ENCODE measurements around the gene TAOK3. TPM values are rescaled to one million over a fixed set of nuclear protein-coding genes. Genes with fewer than 3 reads are reported as not detected.
A peak's percentile ranks its signal among the peaks of the same experiment; 100 is the strongest.

The TAOK3 gene
- total and polyA plus RNA-seq, 4 donors, result 6.7 to 28.6 (median 19.5) TPM

GRCh38 chr12:118127867-118128266, 244.8 kb downstream of the TAOK3 start:
- DNase-seq (ENCODE audit: low spot score), result no peak
- Histone ChIP-seq H3K4me1 (ENCODE audit: control insufficient read depth in 4 of 4, insufficient read depth in 4 of 4, low read length in 3 of 4) (peaks cover 19 to 43% (median 33%) of the 10 kb centered on the region in 4 donors), H3K27me3 (ENCODE audit: control insufficient read depth in 4 of 4, insufficient read depth in 4 of 4, low read length in 3 of 4) (no peaks in the 10 kb centered on the region), H3K9ac (ENCODE audit: low read depth in 1 of 2, low read length in 2 of 2) (no peak overlapping the region), H3K36me3 (ENCODE audit: control insufficient read depth in 4 of 4, insufficient read depth in 3 of 4, low read depth in 1 of 4, low read length in 3 of 4) (no peaks in the 10 kb centered on the region), H3K27ac (ENCODE audit: low read depth in 1 of 2, low read length in 2 of 2) (no peak overlapping the region), H3K9me3 (ENCODE audit: control insufficient read depth in 4 of 4, low read length in 3 of 4) (no peaks in the 10 kb centered on the region), H3K4me3 (ENCODE audit: low read depth in 1 of 3, low read length in 3 of 3) (no peak overlapping the region)
- TF ChIP-seq GABPA (IDR thresholded peaks at IDR 0.05 in 1 of 2, conservative IDR thresholded peaks at IDR 0.05 in 1 of 2), result no peak
- TF ChIP-seq TAF1 (conservative IDR thresholded peaks at IDR 0.05), result no peak
- TF ChIP-seq, protein P1, sequence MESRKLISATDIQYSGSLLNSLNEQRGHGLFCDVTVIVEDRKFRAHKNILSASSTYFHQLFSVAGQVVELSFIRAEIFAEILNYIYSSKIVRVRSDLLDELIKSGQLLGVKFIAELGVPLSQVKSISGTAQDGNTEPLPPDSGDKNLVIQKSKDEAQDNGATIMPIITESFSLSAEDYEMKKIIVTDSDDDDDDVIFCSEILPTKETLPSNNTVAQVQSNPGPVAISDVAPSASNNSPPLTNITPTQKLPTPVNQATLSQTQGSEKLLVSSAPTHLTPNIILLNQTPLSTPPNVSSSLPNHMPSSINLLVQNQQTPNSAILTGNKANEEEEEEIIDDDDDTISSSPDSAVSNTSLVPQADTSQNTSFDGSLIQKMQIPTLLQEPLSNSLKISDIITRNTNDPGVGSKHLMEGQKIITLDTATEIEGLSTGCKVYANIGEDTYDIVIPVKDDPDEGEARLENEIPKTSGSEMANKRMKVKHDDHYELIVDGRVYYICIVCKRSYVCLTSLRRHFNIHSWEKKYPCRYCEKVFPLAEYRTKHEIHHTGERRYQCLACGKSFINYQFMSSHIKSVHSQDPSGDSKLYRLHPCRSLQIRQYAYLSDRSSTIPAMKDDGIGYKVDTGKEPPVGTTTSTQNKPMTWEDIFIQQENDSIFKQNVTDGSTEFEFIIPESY (IDR thresholded peaks at IDR 0.05), result no peak
- TF ChIP-seq YY1 (IDR thresholded peaks at IDR 0.05), result no peak
- TF ChIP-seq FOXA2 (IDR thresholded peaks at IDR 0.05), result no peak
- TF ChIP-seq, protein P2, sequence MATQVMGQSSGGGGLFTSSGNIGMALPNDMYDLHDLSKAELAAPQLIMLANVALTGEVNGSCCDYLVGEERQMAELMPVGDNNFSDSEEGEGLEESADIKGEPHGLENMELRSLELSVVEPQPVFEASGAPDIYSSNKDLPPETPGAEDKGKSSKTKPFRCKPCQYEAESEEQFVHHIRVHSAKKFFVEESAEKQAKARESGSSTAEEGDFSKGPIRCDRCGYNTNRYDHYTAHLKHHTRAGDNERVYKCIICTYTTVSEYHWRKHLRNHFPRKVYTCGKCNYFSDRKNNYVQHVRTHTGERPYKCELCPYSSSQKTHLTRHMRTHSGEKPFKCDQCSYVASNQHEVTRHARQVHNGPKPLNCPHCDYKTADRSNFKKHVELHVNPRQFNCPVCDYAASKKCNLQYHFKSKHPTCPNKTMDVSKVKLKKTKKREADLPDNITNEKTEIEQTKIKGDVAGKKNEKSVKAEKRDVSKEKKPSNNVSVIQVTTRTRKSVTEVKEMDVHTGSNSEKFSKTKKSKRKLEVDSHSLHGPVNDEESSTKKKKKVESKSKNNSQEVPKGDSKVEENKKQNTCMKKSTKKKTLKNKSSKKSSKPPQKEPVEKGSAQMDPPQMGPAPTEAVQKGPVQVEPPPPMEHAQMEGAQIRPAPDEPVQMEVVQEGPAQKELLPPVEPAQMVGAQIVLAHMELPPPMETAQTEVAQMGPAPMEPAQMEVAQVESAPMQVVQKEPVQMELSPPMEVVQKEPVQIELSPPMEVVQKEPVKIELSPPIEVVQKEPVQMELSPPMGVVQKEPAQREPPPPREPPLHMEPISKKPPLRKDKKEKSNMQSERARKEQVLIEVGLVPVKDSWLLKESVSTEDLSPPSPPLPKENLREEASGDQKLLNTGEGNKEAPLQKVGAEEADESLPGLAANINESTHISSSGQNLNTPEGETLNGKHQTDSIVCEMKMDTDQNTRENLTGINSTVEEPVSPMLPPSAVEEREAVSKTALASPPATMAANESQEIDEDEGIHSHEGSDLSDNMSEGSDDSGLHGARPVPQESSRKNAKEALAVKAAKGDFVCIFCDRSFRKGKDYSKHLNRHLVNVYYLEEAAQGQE (IDR thresholded peaks at IDR 0.05), result no peak
- WGBS, result 97% methylated on average over 5 of the region's 5 CpGs

DNA sequence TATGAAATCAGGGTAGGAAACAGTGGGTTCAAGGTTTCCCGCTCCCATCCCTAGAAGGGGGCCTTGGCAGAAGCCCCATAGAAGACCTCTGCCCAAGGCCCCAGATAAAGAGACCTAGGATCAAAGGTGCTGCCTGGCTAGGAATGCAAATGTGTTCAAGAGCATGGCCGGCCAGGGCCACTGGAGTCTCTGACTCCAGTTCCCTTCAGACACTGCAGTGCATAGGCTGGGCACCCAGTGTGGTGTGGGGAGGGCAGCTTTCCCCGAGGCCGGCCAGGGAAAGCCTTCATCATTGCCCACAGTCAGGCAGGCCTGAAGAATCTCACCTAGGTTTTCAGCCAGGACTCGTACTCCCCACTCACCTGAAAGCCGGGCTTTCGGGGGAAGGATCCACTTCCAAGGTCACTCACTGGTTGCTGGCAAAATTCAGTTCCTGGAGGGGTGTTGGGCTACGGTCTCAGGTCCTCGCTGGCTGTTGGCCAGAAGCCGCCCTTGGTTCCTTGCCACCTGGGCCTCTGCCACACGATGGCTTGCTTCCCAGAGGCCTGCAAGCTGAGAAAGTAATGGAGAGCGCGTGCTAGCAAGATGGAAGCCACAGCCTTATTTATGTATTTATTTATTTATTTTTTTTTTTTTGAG, 246.5 kb downstream of the TAOK3 start:
- Histone ChIP-seq H3K27me3 (ENCODE audit: control insufficient read depth in 4 of 4, insufficient read depth in 4 of 4, low read length in 3 of 4) (no peaks in the 10 kb centered on the region), H3K9me3 (ENCODE audit: control insufficient read depth in 4 of 4, low read length in 3 of 4) (no peaks in the 10 kb centered on the region), H3K36me3 (ENCODE audit: control insufficient read depth in 4 of 4, insufficient read depth in 3 of 4, low read depth in 1 of 4, low read length in 3 of 4) (no peaks in the 10 kb centered on the region), H3K4me1 (ENCODE audit: control insufficient read depth in 4 of 4, insufficient read depth in 4 of 4, low read length in 3 of 4) (peaks cover 16 to 31% (median 24%) of the 10 kb centered on the region in 4 donors), H3K4me3 (ENCODE audit: low read depth in 1 of 3, low read length in 3 of 3) (no peak overlapping the region), H3K9ac (ENCODE audit: low read depth in 1 of 2, low read length in 2 of 2) (no peak overlapping the region), H3K27ac (ENCODE audit: low read depth in 1 of 2, low read length in 2 of 2) (peak overlapping the region; percentile 73 to 80)
- TF ChIP-seq RXRA (IDR thresholded peaks at IDR 0.05) (peak; percentile 57 to 66), HNF4A (conservative IDR thresholded peaks at IDR 0.05) (peak; percentile 34 to 40), FOXA2 (IDR thresholded peaks at IDR 0.05) (no peak), NR2F2 (IDR thresholded peaks at IDR 0.05) (no peak), YY1 (IDR thresholded peaks at IDR 0.05) (peak; percentile 91), JUND (IDR thresholded peaks at IDR 0.05) (no peak), ATF3 (IDR thresholded peaks at IDR 0.05) (no peak), SP1 (IDR thresholded peaks at IDR 0.05) (peak; percentile 54)
- TF ChIP-seq, protein P1 (IDR thresholded peaks at IDR 0.05), result no peak
- TF ChIP-seq, protein P3, sequence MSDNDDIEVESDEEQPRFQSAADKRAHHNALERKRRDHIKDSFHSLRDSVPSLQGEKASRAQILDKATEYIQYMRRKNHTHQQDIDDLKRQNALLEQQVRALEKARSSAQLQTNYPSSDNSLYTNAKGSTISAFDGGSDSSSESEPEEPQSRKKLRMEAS (IDR thresholded peaks at IDR 0.05), result peak; percentile 61
- no peak for DNase-seq (ENCODE audit: low spot score)
- WGBS, result 35% methylated on average over 13 of the region's 13 CpGs
